Subcutaneous abdominal adipose tissue (tissue), 5 donors: Measurements from ENCODE around the gene GAL3ST1.

Experiments used
- H3K27ac ChIP-seq: one replicate; pipeline ENCODE4 v1.7.0; 2013; ENCODE audit warnings: low read depth, mild to moderate bottlenecking, inconsistent platforms, low read length, moderate library complexity
- H3K27me3 ChIP-seq, 5 donors: one replicate each; pipeline ENCODE4 v1.7.0; 2013; ENCODE audit warnings: low read length in 5 of 5, inconsistent platforms in 1 of 5; ENCODE audit not compliant: control insufficient read depth in 5 of 5, insufficient read depth in 4 of 5
- H3K36me3 ChIP-seq, 5 donors: one replicate each; pipeline ENCODE4 v1.7.0; 2013; ENCODE audit warnings: low read length in 5 of 5; ENCODE audit not compliant: control insufficient read depth in 5 of 5, insufficient read depth in 5 of 5
- H3K4me1 ChIP-seq, 5 donors: one replicate each; pipeline ENCODE4 v1.7.0; 2013; ENCODE audit warnings: low read length in 5 of 5, mild to moderate bottlenecking in 3 of 5, moderate library complexity in 1 of 5; ENCODE audit not compliant: control insufficient read depth in 5 of 5, insufficient read depth in 5 of 5
- H3K4me3 ChIP-seq, 5 donors: one replicate each; pipeline ENCODE4 v1.7.0; 2013; ENCODE audit warnings: low read length in 5 of 5, low read depth in 1 of 5
- H3K9ac ChIP-seq, 5 donors: one replicate each; pipeline ENCODE4 v1.7.0; 2013; ENCODE audit warnings: low read length in 5 of 5, mild to moderate bottlenecking in 4 of 5, moderate library complexity in 3 of 5
- H3K9me3 ChIP-seq, 5 donors: one replicate each; pipeline ENCODE4 v1.7.0; 2013; ENCODE audit warnings: low read length in 5 of 5; ENCODE audit not compliant: control insufficient read depth in 5 of 5
- donor health status: healthy.
- donor health status: healthy.
- donor health status: healthy.
- donor health status: healthy.
- donor health status: healthy.

GAL3ST1 gene

DNA sequence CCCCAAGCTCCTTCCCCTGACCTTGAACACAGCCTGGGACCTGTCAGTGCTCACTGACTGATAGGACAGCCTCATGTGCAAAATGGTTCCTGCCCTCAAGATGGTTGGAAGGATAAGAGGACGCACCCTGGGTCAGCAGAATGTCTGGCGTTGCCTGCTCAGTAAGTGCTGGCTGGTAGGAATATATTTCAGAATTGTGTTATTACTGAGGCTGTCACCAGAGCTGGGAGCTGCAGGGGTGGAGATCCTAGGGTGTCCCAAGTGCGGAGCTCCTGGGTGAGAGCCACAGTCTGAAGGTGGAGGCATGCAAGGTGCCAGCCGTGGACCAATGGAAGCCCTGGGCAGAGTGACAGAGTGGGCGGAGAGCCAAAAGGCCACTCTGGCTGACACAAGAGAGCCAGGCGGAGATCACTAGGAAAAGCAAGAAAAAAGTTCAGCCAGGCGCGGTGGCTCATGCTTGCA, 67.9 kb downstream of the GAL3ST1 start:
- Histone ChIP-seq H3K4me1 (peaks cover 0 to 6% (median 5%) of the 10 kb centered on the region in 5 donors), H3K9me3 (no peaks in the 10 kb centered on the region), H3K9ac (no peak overlapping the region), H3K27ac (no peak overlapping the region), H3K36me3 (no peaks in the 10 kb centered on the region), H3K27me3 (peaks cover 20 to 36% (median 26%) of the 10 kb centered on the region in 5 donors), H3K4me3 (no peak overlapping the region)
